GM18499 (cell line): Measurements from ENCODE around the gene MRPL21.
"Not testable (repeated sequence)": the region's sequence is repeated elsewhere in the genome, so short reads cannot be mapped to it uniquely, and the experiment has no call there.

Experiments used
- ATAC-seq: cut with Tn5 transposase; IDR thresholded peaks from one replicate; pipeline ENCODE4 v1.9.1; 2021; ENCODE audit warnings: moderate number of reproducible peaks; ENCODE audit not compliant: insufficient read depth, unreplicated experiment

The MRPL21 gene

DNA sequence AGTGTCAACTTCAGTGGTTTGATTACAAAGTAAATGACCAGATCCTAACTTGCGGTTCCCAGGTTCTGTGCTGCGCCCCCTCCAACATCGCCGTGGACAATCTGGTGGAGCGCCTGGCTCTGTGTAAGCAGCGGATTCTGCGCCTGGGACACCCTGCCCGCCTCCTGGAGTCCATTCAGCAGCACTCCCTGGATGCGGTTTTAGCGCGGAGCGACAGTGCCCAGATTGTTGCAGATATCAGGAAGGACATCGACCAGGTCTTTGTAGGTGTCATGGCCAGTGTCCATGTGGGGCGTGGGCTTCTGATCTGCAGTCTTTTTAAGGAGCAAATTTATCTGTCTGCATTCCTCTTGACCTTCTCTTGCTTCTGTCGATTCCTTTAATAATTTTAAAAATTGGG lies 11.1 kb upstream of the MRPL21 start:
- ATAC-seq: no peak

DNA sequence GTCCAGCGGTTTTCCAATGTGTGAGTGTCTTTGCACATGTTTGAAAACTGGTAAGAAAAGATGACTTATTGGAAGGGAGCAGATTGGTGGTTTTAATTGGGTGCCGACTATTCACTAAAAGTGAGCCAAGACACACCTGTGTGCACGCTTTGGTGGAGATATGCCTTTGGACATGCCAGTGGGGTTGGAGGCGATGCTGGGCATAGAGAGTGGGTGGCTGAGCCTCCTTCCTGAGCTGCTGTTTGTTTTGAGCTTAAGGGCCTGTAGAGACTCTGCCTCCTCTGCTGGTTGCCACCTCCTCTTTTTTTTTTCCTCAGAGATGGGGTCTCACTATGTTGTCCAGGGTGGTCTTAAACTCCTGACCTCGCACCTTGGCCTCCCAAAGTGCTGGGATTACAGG lies 9.6 kb upstream of the MRPL21 start:
- no peak for ATAC-seq

DNA sequence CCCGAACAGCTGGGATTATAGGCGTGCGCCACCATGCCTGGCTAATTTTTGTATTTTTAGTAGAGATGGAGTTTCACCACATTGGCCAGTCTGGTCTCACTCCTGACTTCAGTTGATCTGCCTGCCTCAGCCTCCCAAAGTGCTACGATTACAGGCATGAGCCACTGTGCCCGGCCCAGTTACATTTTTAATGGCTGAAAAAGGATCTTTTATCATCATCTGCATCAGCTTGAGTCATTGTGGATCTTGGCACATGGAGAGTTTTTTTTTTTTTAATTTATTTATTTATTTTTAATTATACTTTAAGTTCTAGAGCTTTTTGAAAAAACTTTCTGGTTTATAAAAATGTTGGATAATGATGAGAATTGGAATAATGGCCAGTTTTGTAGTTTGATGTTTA lies 8.6 kb upstream of the MRPL21 start:
- no peak for ATAC-seq

GRCh38 chr11:68911731-68912130 lies 8.1 kb upstream of the MRPL21 start:
- no peak for ATAC-seq

DNA sequence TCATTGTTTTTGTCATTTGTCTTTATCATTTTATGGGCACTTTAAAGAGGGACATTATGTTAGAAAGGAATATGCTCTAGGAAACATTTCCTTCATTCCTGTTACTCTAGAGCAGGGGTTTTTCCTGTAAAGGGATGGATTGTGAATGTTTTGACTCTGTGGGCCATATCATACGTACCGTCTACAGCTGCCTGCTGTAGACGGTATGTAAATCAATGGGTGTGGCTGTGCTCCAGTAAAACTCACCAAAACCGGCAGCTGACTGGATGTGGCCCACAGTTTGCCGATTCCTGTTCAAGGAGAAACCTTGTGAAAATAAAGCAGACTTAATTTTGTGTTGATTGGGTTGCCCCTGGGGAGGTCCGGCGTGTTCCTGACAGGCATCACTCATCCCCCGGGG lies 7.3 kb upstream of the MRPL21 start:
- no peak for ATAC-seq

GRCh38 chr11:68908273-68908672 lies 4.6 kb upstream of the MRPL21 start:
- no peak for ATAC-seq

- no peak for ATAC-seq
These were observed 2.1 kb upstream of the MRPL21 start for GRCh38 chr11:68905421-68906360.

- no peak for ATAC-seq
These were observed 716 bp upstream of the MRPL21 start for GRCh38 chr11:68904248-68904847.

- no peak for ATAC-seq
These were observed 2.7 kb downstream of the MRPL21 start for GRCh38 chr11:68900835-68901381.

DNA sequence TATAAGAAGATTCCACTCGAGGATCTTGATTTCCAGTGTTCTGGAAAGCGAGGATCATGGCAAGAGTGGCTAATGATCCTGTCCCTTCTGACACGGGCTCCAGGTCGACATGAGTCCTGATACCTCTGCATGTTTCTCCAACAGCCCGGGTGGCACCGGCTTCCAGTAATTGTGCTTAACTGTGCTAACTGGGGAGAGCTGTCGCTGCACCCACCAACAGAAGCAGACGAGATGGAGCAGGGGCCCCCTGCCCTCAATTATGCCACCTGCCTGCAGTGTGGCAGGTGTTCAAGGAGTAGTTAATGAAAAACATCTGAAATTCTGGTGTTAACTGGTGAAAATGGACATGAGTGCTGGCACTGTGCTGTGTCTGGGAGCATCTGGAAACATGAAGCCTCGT lies 6.2 kb downstream of the MRPL21 start:
- no peak for ATAC-seq

- ATAC-seq: no peak
These were observed 7.3 kb downstream of the MRPL21 start for GRCh38 chr11:68896171-68896959.

DNA sequence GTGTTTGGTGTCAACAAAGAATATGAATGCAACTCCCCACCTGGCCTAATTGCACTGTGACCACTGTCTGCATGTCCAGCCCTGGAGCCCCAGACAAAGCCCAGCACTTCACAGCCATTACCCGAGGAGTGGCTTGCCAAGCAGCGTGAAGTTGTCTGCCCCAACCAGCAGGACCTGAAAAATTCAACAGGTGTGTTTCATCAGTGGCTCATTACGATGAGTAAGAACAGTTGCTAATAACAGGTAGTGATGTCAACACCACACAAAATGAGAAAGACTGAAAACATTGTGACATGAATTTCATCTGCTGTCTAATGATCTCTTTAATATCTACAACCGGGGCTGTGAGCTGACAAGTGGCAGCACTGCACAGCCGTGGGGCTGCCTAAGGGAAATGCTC lies 10.3 kb downstream of the MRPL21 start:
- ATAC-seq: no peak

GRCh38 chr11:68892576-68892975 lies 11.1 kb downstream of the MRPL21 start:
- ATAC-seq: no peak

GRCh38 chr11:68891351-68891948 lies 12.2 kb downstream of the MRPL21 start:
- ATAC-seq: no peak

DNA sequence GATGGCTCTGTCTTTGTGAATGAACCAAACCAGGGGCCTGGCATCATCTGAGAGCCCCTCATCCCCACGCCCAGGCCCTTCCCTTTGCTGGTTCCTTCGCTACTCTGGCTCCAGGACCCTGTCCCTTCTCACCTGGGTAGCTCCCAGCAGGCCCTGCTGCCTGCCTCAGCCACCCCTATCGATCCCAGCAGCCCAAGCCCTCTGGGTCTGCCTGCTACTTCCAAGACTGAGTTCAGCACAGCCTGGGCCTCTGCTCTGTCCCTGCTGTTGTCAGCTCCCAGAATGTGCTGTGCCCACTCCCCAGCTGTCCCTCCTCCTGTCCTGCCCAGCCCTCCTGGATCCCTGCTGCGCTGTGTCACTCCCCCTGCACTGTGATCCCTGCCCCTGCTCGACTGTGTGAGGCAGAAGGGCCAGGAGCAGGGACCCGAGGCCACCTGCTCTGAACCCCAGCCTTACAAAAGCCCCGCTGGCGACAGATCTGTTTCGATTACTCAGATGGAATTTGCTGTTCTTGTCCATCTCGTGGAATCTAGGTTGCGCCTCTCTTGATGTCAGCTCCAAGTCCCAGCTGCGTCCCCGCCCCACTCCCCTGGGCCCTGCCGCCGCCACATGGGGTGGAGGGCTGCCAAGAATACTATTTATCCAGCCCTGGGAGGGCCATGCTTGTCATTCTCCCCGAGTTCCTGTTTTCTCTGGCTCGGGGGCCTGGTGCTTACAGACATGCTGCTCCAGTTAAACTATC lies 13.0 kb downstream of the MRPL21 start:
- no peak for ATAC-seq

GRCh38 chr11:68889948-68890446 lies 13.6 kb downstream of the MRPL21 start:
- ATAC-seq: no peak

GRCh38 chr11:68884827-68885226 lies 18.8 kb downstream of the MRPL21 start:
- not testable (repeated sequence) for ATAC-seq

- ATAC-seq: no peak
These were observed 21.2 kb downstream of the MRPL21 start for GRCh38 chr11:68882391-68882790.

GRCh38 chr11:68881320-68881719 lies 22.3 kb downstream of the MRPL21 start:
- ATAC-seq: no peak
